ENCODE measurements around the gene QSOX2. TPM values are rescaled to one million over a fixed set of nuclear protein-coding genes. Genes with fewer than 3 reads are reported as not detected.

QSOX2 gene
- total and polyA plus RNA-seq, 4 donors = 4.9 to 12.2 (median 10.3) TPM

GRCh38 chr9:136197930-136198604 is 47.5 kb downstream of the QSOX2 start:
- Histone ChIP-seq H3K4me1 (ENCODE audit: control insufficient read depth in 5 of 5, insufficient read depth in 5 of 5, low read length in 5 of 5) (peaks cover 0 to 9% (median 0%) of the 10 kb centered on the region in 5 donors), H3K36me3 (ENCODE audit: control insufficient read depth in 4 of 4, insufficient read depth in 4 of 4, low read length in 4 of 4) (no peaks in the 10 kb centered on the region), H3K27ac (ENCODE audit: low read depth in 1 of 2, low read length in 1 of 2) (no peak overlapping the region), H3K9ac (ENCODE audit: insufficient read depth in 1 of 2, low read length in 2 of 2) (no peak overlapping the region), H3K27me3 (ENCODE audit: control insufficient read depth in 3 of 3, insufficient read depth in 3 of 3, low read length in 2 of 3) (peaks cover 46 to 71% (median 57%) of the 10 kb centered on the region in 3 donors), H3K9me3 (ENCODE audit: control insufficient read depth in 4 of 4, insufficient read depth in 3 of 4, low read length in 3 of 4) (peaks cover 0 to 14% (median 0%) of the 10 kb centered on the region in 4 donors), H3K4me3 (no peak overlapping the region)
- DNase-seq (no peak), ATAC-seq (ENCODE audit: insufficient read depth, low FRiP score) (no peak)
- TF ChIP-seq CTCF (IDR thresholded peaks at IDR 0.05; ENCODE audit: control extremely low read depth, extremely low read depth) = no peak
- 9 to 13% methylated on average over 17 to 18 of the region's 18 CpGs for WGBS, 2 donors

- DNase-seq (no peak), ATAC-seq (ENCODE audit: insufficient read depth, low FRiP score) (no peak)
- Histone ChIP-seq H3K4me1 (ENCODE audit: control insufficient read depth in 5 of 5, insufficient read depth in 5 of 5, low read length in 5 of 5) (peaks cover 0 to 12% (median 0%) of the 10 kb centered on the region in 5 donors), H3K9me3 (ENCODE audit: control insufficient read depth in 4 of 4, insufficient read depth in 3 of 4, low read length in 3 of 4) (peaks cover 0 to 14% (median 0%) of the 10 kb centered on the region in 4 donors), H3K27me3 (ENCODE audit: control insufficient read depth in 3 of 3, insufficient read depth in 3 of 3, low read length in 2 of 3) (peaks cover 48 to 70% (median 60%) of the 10 kb centered on the region in 3 donors), H3K9ac (ENCODE audit: insufficient read depth in 1 of 2, low read length in 2 of 2) (no peak overlapping the region), H3K36me3 (ENCODE audit: control insufficient read depth in 4 of 4, insufficient read depth in 4 of 4, low read length in 4 of 4) (no peaks in the 10 kb centered on the region), H3K4me3 (no peak overlapping the region), H3K27ac (ENCODE audit: low read depth in 1 of 2, low read length in 1 of 2) (no peak overlapping the region)
- TF ChIP-seq CTCF (IDR thresholded peaks at IDR 0.05; ENCODE audit: control extremely low read depth, extremely low read depth) = no peak
- 8% methylated on average over 34 to 35 of the region's 35 CpGs for WGBS, 2 donors
Measured at GRCh38 chr9:136197084-136197875, 48.3 kb downstream of the QSOX2 start.

GRCh38 chr9:136196404-136197083 is 49.1 kb downstream of the QSOX2 start:
- 2 to 5% methylated on average over 16 of the region's 16 CpGs for WGBS, 2 donors
- Histone ChIP-seq H3K36me3 (ENCODE audit: control insufficient read depth in 4 of 4, insufficient read depth in 4 of 4, low read length in 4 of 4) (no peaks in the 10 kb centered on the region), H3K27ac (ENCODE audit: low read depth in 1 of 2, low read length in 1 of 2) (no peak overlapping the region), H3K9ac (ENCODE audit: insufficient read depth in 1 of 2, low read length in 2 of 2) (no peak overlapping the region), H3K27me3 (ENCODE audit: control insufficient read depth in 3 of 3, insufficient read depth in 3 of 3, low read length in 2 of 3) (peaks cover 55 to 75% (median 58%) of the 10 kb centered on the region in 3 donors), H3K4me1 (ENCODE audit: control insufficient read depth in 5 of 5, insufficient read depth in 5 of 5, low read length in 5 of 5) (peaks cover 0 to 12% (median 0%) of the 10 kb centered on the region in 5 donors), H3K4me3 (no peak overlapping the region), H3K9me3 (ENCODE audit: control insufficient read depth in 4 of 4, insufficient read depth in 3 of 4, low read length in 3 of 4) (peaks cover 0 to 15% (median 0%) of the 10 kb centered on the region in 4 donors)
- TF ChIP-seq CTCF (IDR thresholded peaks at IDR 0.05; ENCODE audit: control extremely low read depth, extremely low read depth) = no peak
- ATAC-seq (ENCODE audit: insufficient read depth, low FRiP score) (no peak), DNase-seq (no peak)
